Thyroid gland (tissue), 4 donors: ENCODE measurements around the gene PPP1CB. TPM values are rescaled to one million over a fixed set of nuclear protein-coding genes. Genes with fewer than 3 reads are reported as not detected.

ENCODE experiments used
- DNase-seq, 2 donors: peaks; one replicate each; pipeline ENCODE4 v3.0.0-alpha.2; 2019
- H3K27ac ChIP-seq, 3 donors: fragments of 200-600 bp; sonication (generic); 1 replicate in 2 of 3; 2 replicates in 1 of 3; pipeline ENCODE4 v1.5.1; 2016 to 2019; ENCODE audit warnings: mild to moderate bottlenecking in 1 of 3, moderate library complexity in 1 of 3
- H3K27me3 ChIP-seq: fragments of 200-600 bp; sonication (generic); one replicate; pipeline ENCODE4 v1.5.1; 2019
- H3K36me3 ChIP-seq, 2 donors: fragments of 200-600 bp; sonication (generic); one replicate each; pipeline ENCODE4 v1.5.1; 2016 to 2019
- H3K4me1 ChIP-seq, 2 donors: fragments of 200-600 bp; sonication (generic); one replicate each; pipeline ENCODE4 v1.5.1; 2017 to 2019
- H3K4me3 ChIP-seq, 3 donors: fragments of 200-600 bp; sonication (generic); replicated peaks in 1 of 3; 1 replicate in 2 of 3; 2 replicates in 1 of 3; pipeline ENCODE4 v1.5.1; 2016; ENCODE audit warnings: mild to moderate bottlenecking in 1 of 3
- H3K9me3 ChIP-seq: fragments of 200-600 bp; sonication (generic); one replicate; pipeline ENCODE4 v1.5.1; 2017
- CTCF ChIP-seq, 6 experiments: fragments of 200-600 bp in 3 of 6; fragments of 450-650 bp in 3 of 6; sonication (generic) in 3 of 6; IDR thresholded peaks; one replicate each; pipeline ENCODE4 v1.5.1; 2016 to 2019; ENCODE audit warnings: antibody characterized with exemption in 6 of 6, mild to moderate bottlenecking in 2 of 6, inconsistent platforms in 1 of 6, moderate library complexity in 1 of 6
- POLR2A ChIP-seq, 2 donors: fragments of 450-650 bp; IDR thresholded peaks; one replicate each; pipeline ENCODE4 v1.6.1; 2017; ENCODE audit warnings: antibody characterized with exemption in 2 of 2, mild to moderate bottlenecking in 2 of 2, moderate library complexity in 1 of 2
- WGBS, 2 donors: methylation state at CpG; one replicate each; pipeline ENCODE4 v1.1.5; 2017; 5-methylcytosine and 5-hydroxymethylcytosine counted together
- intact Hi-C: fragments of 100-400 bp; cut with DNase I; formaldehyde crosslinking; loops from one replicate; pipeline ENCODE4 v1.15.1; 2023
- total RNA-seq, 4 donors: library from RNA; depleted of rRNA; stranded (reverse); fragments of >200 nt; gene quantifications; one replicate each; pipeline ENCODE4 v1.2.3, GENCODE V29; 2016

PPP1CB gene
- total RNA-seq, 4 donors from 2014 or later: 142 to 229 (median 199) TPM

GRCh38 chr2:28758459-28758858, 6.8 kb downstream of the PPP1CB start:
- DNase-seq: no peak
- whole genome bisulfite sequencing, 2 donors: 67 to 82% methylated on average over 2 of the region's 2 CpGs
- H3K9me3 ChIP-seq: no peaks in the 10 kb centered on the region
- TF ChIP-seq CTCF (IDR thresholded peaks at IDR 0.05): no peak
- no peak for TF ChIP-seq POLR2A (IDR thresholded peaks at IDR 0.05)
- no peaks in the 10 kb centered on the region for H3K27me3 ChIP-seq
- no peak overlapping the region for H3K4me3 ChIP-seq
- intact Hi-C loops: no loop called here
- H3K27ac ChIP-seq: no peak overlapping the region
- H3K4me1 ChIP-seq: peaks cover 37 to 62% of the 10 kb centered on the region in 2 donors
- H3K36me3 ChIP-seq: no peaks in the 10 kb centered on the region

GRCh38 chr2:28761420-28761819, 9.8 kb downstream of the PPP1CB start:
- Histone ChIP-seq H3K4me1 (peaks cover 19 to 34% of the 10 kb centered on the region in 2 donors), H3K27ac (no peak overlapping the region), H3K9me3 (no peaks in the 10 kb centered on the region), H3K27me3 (no peaks in the 10 kb centered on the region), H3K4me3 (no peak overlapping the region), H3K36me3 (no peaks in the 10 kb centered on the region)
- no peak for TF ChIP-seq POLR2A (IDR thresholded peaks at IDR 0.05)
- no peak for TF ChIP-seq CTCF (IDR thresholded peaks at IDR 0.05)
- intact Hi-C loops: no loop called here
- no peak for DNase-seq
- WGBS, 2 donors: 91 to 96% methylated on average over 3 of the region's 3 CpGs

GRCh38 chr2:28764909-28765711, 13.5 kb downstream of the PPP1CB start:
- Histone ChIP-seq H3K4me1 (peaks cover 0 to 12% of the 10 kb centered on the region in 2 donors), H3K4me3 (no peak overlapping the region), H3K9me3 (no peaks in the 10 kb centered on the region), H3K36me3 (no peaks in the 10 kb centered on the region), H3K27me3 (no peaks in the 10 kb centered on the region), H3K27ac (no peak overlapping the region)
- intact Hi-C loops: no loop called here
- no peak for TF ChIP-seq CTCF (IDR thresholded peaks at IDR 0.05)
- TF ChIP-seq POLR2A (IDR thresholded peaks at IDR 0.05): no peak
- 89 to 91% methylated on average over 8 of the region's 8 CpGs for WGBS, 2 donors
- DNase-seq: no peak

GRCh38 chr2:28766070-28766469, 14.4 kb downstream of the PPP1CB start:
- H3K9me3 ChIP-seq: no peaks in the 10 kb centered on the region
- intact Hi-C loops: no loop called here

More at GRCh38 chr2:28766070-28766469, 14.4 kb downstream of the PPP1CB start:
- Histone ChIP-seq H3K27ac (no peak overlapping the region), H3K4me1 (peaks cover under 1 to 12% of the 10 kb centered on the region in 2 donors), H3K4me3 (no peak overlapping the region), H3K36me3 (no peaks in the 10 kb centered on the region), H3K27me3 (no peaks in the 10 kb centered on the region)
- no peak for TF ChIP-seq CTCF (IDR thresholded peaks at IDR 0.05)
- 94 to 96% methylated on average over 2 of the region's 2 CpGs for WGBS, 2 donors
- DNase-seq: no peak
